Measurements from ENCODE around the gene CTBP1. TPM values are rescaled to one million over a fixed set of nuclear protein-coding genes. Genes with fewer than 3 reads are reported as not detected.

Gene CTBP1
- total RNA-seq, 1 experiment from 2014 or later: 184 TPM

GRCh38 chr4:1295405-1296055 lies 46.6 kb upstream of the CTBP1 start:
- CTCF ChIA-PET: interaction anchor here (0.6 kb wide), 1 partner anchor 53 kb away, joined by 4 read pairs; no protein-coding TSS in a partner anchor
- Histone ChIP-seq H3K9me3 (no peaks in the 10 kb centered on the region), H3K36me3 (ENCODE audit: control insufficient read depth, insufficient read depth, low read length) (peaks cover 2% of the 10 kb centered on the region; the same call in 1 of the 2 replicates), H3K4me1 (peaks cover 8% of the 10 kb centered on the region), H3K27me3 (replicated peaks; ENCODE audit: control insufficient read depth, insufficient read depth, low read length) (no peaks in the 10 kb centered on the region), H3K4me3 (ENCODE audit: low read depth, low read length) (no peak overlapping the region)
- TF ChIP-seq CTCF (IDR thresholded peaks at IDR 0.05; ENCODE audit: insufficient read depth in 1 of 2, low read depth in 1 of 2, low read length in 1 of 2, severe bottlenecking in 1 of 2, unreplicated experiment in 1 of 2): no peak
- POLR2A ChIA-PET: no interaction called here
- no peak for DNase-seq
- H3K9me3 Mint-ChIP-seq (ENCODE audit: unreplicated experiment): no peaks in the 10 kb centered on the region
- intact Hi-C loops (cut with micrococcal nuclease; ENCODE audit: unreplicated experiment): no loop called here
- no peak overlapping the region for H3K4me3 Mint-ChIP-seq (ENCODE audit: unreplicated experiment)
- no peak overlapping the region for H3K27ac Mint-ChIP-seq (ENCODE audit: unreplicated experiment)
- no peaks in the 10 kb centered on the region for H3K27me3 Mint-ChIP-seq (ENCODE audit: insufficient read depth, unreplicated experiment)
- BruUV-seq (replicated peaks): no TSS peak
- H3K36me3 Mint-ChIP-seq (ENCODE audit: insufficient read depth, unreplicated experiment): peaks cover 40% of the 10 kb centered on the region
- no peaks in the 10 kb centered on the region for H3K4me1 Mint-ChIP-seq (ENCODE audit: low read depth, unreplicated experiment)

- Mint-ChIP-seq H3K9me3 (ENCODE audit: unreplicated experiment) (no peaks in the 10 kb centered on the region), H3K4me1 (ENCODE audit: low read depth, unreplicated experiment) (no peaks in the 10 kb centered on the region), H3K36me3 (ENCODE audit: insufficient read depth, unreplicated experiment) (peaks cover 38% of the 10 kb centered on the region), H3K4me3 (ENCODE audit: unreplicated experiment) (no peak overlapping the region), H3K27me3 (ENCODE audit: insufficient read depth, unreplicated experiment) (no peaks in the 10 kb centered on the region), H3K27ac (ENCODE audit: unreplicated experiment) (no peak overlapping the region)
- intact Hi-C loops (cut with micrococcal nuclease; ENCODE audit: unreplicated experiment): no loop called here
- CTCF ChIA-PET: interaction anchor here (0.6 kb wide), 1 partner anchor 53 kb away, joined by 4 read pairs; no protein-coding TSS in a partner anchor
- POLR2A ChIA-PET: no interaction called here
- no peak overlapping the region for H3K4me3 ChIP-seq (ENCODE audit: low read depth, low read length)
- peaks cover 8% of the 10 kb centered on the region for H3K4me1 ChIP-seq
- H3K27me3 ChIP-seq (replicated peaks; ENCODE audit: control insufficient read depth, insufficient read depth, low read length): no peaks in the 10 kb centered on the region
- no peak for TF ChIP-seq CTCF (IDR thresholded peaks at IDR 0.05; ENCODE audit: insufficient read depth in 1 of 2, low read depth in 1 of 2, low read length in 1 of 2, severe bottlenecking in 1 of 2, unreplicated experiment in 1 of 2)
- H3K9me3 ChIP-seq: no peaks in the 10 kb centered on the region
- DNase-seq: no peak
- BruUV-seq (replicated peaks): no TSS peak
- H3K36me3 ChIP-seq (ENCODE audit: control insufficient read depth, insufficient read depth, low read length): peaks cover 2% of the 10 kb centered on the region; the same call in 1 of the 2 replicates
Measured at GRCh38 chr4:1294891-1295290, 46.0 kb upstream of the CTBP1 start.

- H3K9me3 Mint-ChIP-seq (ENCODE audit: unreplicated experiment): no peaks in the 10 kb centered on the region
- BruUV-seq (replicated peaks): no TSS peak
- ChIA-PET POLR2A (no interaction called here), CTCF (no interaction called here)
- no peak overlapping the region for H3K4me3 Mint-ChIP-seq (ENCODE audit: unreplicated experiment)
- DNase-seq: no peak
- no peak for TF ChIP-seq CTCF (IDR thresholded peaks at IDR 0.05; ENCODE audit: insufficient read depth in 1 of 2, low read depth in 1 of 2, low read length in 1 of 2, severe bottlenecking in 1 of 2, unreplicated experiment in 1 of 2)
- H3K36me3 Mint-ChIP-seq (ENCODE audit: insufficient read depth, unreplicated experiment): peaks cover 33% of the 10 kb centered on the region
- no peak overlapping the region for H3K27ac Mint-ChIP-seq (ENCODE audit: unreplicated experiment)
- H3K9me3 ChIP-seq: no peaks in the 10 kb centered on the region
- H3K36me3 ChIP-seq (ENCODE audit: control insufficient read depth, insufficient read depth, low read length): peaks cover under 1% of the 10 kb centered on the region; the same call in 1 of the 2 replicates
- H3K4me3 ChIP-seq (ENCODE audit: low read depth, low read length): no peak overlapping the region
- H3K27me3 ChIP-seq (replicated peaks; ENCODE audit: control insufficient read depth, insufficient read depth, low read length): no peaks in the 10 kb centered on the region
- H3K27me3 Mint-ChIP-seq (ENCODE audit: insufficient read depth, unreplicated experiment): no peaks in the 10 kb centered on the region
- no peaks in the 10 kb centered on the region for H3K4me1 Mint-ChIP-seq (ENCODE audit: low read depth, unreplicated experiment)
- intact Hi-C loops (cut with micrococcal nuclease; ENCODE audit: unreplicated experiment): no loop called here
- peaks cover 8% of the 10 kb centered on the region for H3K4me1 ChIP-seq
Measured at GRCh38 chr4:1294424-1294823, 45.5 kb upstream of the CTBP1 start.

Data from Caco-2 (cell line).